WTC11 (cell line): ENCODE data around the gene SCNN1A. TPM values are rescaled to one million over a fixed set of nuclear protein-coding genes. Genes with fewer than 3 reads are reported as not detected.

Experiments
- ATAC-seq: fragments of 200-7000 bp; cut with Tn5 transposase; 2 replicates; pipeline ENCODE4 v1.10.0; 2021; ENCODE audit warnings: mild to moderate bottlenecking, moderate library complexity
- CTCF ChIA-PET: fragments of 300-600 bp; sonication (Branson Sonifier 250); formaldehyde crosslinking; loops from one replicate; lab custom pipeline; 2021; ENCODE audit warnings: antibody characterized with exemption; lab: Charles Lee
- POLR2A ChIA-PET: fragments of 350-600 bp; sonication (Branson Sonifier 250); formaldehyde crosslinking; loops from one replicate; lab custom pipeline; 2021; ENCODE audit warnings: antibody characterized with exemption; lab: Charles Lee
- DNase-seq: peaks from one replicate; pipeline ENCODE4 v3.0.0; 2021; ENCODE audit warnings: low spot score
- H3K27ac Mint-ChIP-seq: 2 replicates; pipeline ENCODE4 v1.8.0; 2021; ENCODE audit warnings: mixed read lengths
- H3K27me3 Mint-ChIP-seq: 2 replicates; pipeline ENCODE4 v1.8.0; 2021; ENCODE audit warnings: low read depth, mild to moderate bottlenecking, moderate library complexity, mixed read lengths
- H3K36me3 Mint-ChIP-seq: 2 replicates; pipeline ENCODE4 v1.8.0; 2021; ENCODE audit warnings: mixed read lengths
- H3K4me1 Mint-ChIP-seq: 2 replicates; pipeline ENCODE4 v1.8.0; 2022; ENCODE audit warnings: mixed read lengths
- H3K4me3 Mint-ChIP-seq: 2 replicates; pipeline ENCODE4 v1.8.0; 2021; ENCODE audit warnings: mild to moderate bottlenecking, moderate library complexity, mixed read lengths
- H3K9me3 Mint-ChIP-seq: 2 replicates; pipeline ENCODE4 v1.8.0; 2021; ENCODE audit warnings: mixed read lengths
- CBFB ChIP-seq: sonication (generic); formaldehyde crosslinking; IDR thresholded peaks from 2 replicates; pipeline ENCODE4 v1.8.1; 2022; ENCODE audit warnings: mild to moderate bottlenecking, low read depth, missing genetic modification reagents
- CREM ChIP-seq: sonication (generic); formaldehyde crosslinking; IDR thresholded peaks from 2 replicates; pipeline ENCODE4 v1.8.1; 2022; ENCODE audit warnings: mild to moderate bottlenecking, missing genetic modification reagents, moderate library complexity
- ELF4 ChIP-seq: sonication (generic); formaldehyde crosslinking; IDR thresholded peaks from 2 replicates; pipeline ENCODE4 v1.8.1; 2022; ENCODE audit warnings: low read depth, mild to moderate bottlenecking, moderate library complexity, missing genetic modification reagents
- NFYB ChIP-seq: sonication (generic); formaldehyde crosslinking; conservative IDR thresholded peaks from 2 replicates; pipeline ENCODE4 v1.8.0; 2022; ENCODE audit warnings: low read depth, missing genetic modification reagents
- NR2C2 ChIP-seq: sonication (generic); formaldehyde crosslinking; IDR thresholded peaks from 2 replicates; pipeline ENCODE4 v1.8.0; 2022; ENCODE audit warnings: mild to moderate bottlenecking, missing genetic modification reagents
- TEAD4 ChIP-seq: sonication (generic); formaldehyde crosslinking; IDR thresholded peaks from 2 replicates; pipeline ENCODE4 v1.8.0; 2022; ENCODE audit warnings: mild to moderate bottlenecking, missing genetic modification reagents
- ZNF416 ChIP-seq: fragments of 250-450 bp; sonication (Bioruptor Pico); IDR thresholded peaks from 2 replicates; pipeline ENCODE4 v1.9.0; 2021; ENCODE audit warnings: mild to moderate bottlenecking, inconsistent platforms
- total RNA-seq: library from RNA; stranded (reverse); gene quantifications from 3 replicates; pipeline ENCODE4 v1.2.3, GENCODE V29; 2021
- TF ChIP-seq, protein P1 (sequence below): sonication (generic); formaldehyde crosslinking; IDR thresholded peaks from 2 replicates; pipeline ENCODE4 v1.8.1; 2023; ENCODE audit warnings: mild to moderate bottlenecking, moderate library complexity, missing genetic modification reagents
- TF ChIP-seq, protein P2 (sequence below): sonication (generic); formaldehyde crosslinking; IDR thresholded peaks from 2 replicates; pipeline ENCODE4 v1.8.0; 2022; ENCODE audit warnings: mild to moderate bottlenecking, missing genetic modification reagents
- TF ChIP-seq, protein P3 (sequence below): sonication (generic); formaldehyde crosslinking; IDR thresholded peaks from 2 replicates; pipeline ENCODE4 v1.8.0; 2023; ENCODE audit warnings: missing genetic modification reagents, mild to moderate bottlenecking, borderline replicate concordance
- TF ChIP-seq, protein P4 (sequence below): fragments of 250-450 bp; sonication (Bioruptor Pico); IDR thresholded peaks from 2 replicates; pipeline ENCODE4 v1.8.0; 2021; ENCODE audit warnings: mild to moderate bottlenecking
- TF ChIP-seq, protein P5 (sequence below): sonication (generic); formaldehyde crosslinking; IDR thresholded peaks from 2 replicates; pipeline ENCODE4 v1.8.1; 2022; ENCODE audit warnings: low read depth, mild to moderate bottlenecking, moderate library complexity, missing genetic modification reagents, borderline replicate concordance
- TF ChIP-seq, protein P6 (sequence below): fragments of 250-450 bp; sonication (Bioruptor Pico); IDR thresholded peaks from 2 replicates; pipeline ENCODE4 v2.1.2; 2022; ENCODE audit warnings: mild to moderate bottlenecking, moderate library complexity
- TF ChIP-seq, protein P7 (sequence below): sonication (generic); formaldehyde crosslinking; IDR thresholded peaks from 2 replicates; pipeline ENCODE4 v1.8.1; 2022; ENCODE audit warnings: low read depth, missing genetic modification reagents, borderline replicate concordance

Gene SCNN1A
- total RNA-seq, 1 experiment from 2014 or later, result 100 TPM

DNA sequence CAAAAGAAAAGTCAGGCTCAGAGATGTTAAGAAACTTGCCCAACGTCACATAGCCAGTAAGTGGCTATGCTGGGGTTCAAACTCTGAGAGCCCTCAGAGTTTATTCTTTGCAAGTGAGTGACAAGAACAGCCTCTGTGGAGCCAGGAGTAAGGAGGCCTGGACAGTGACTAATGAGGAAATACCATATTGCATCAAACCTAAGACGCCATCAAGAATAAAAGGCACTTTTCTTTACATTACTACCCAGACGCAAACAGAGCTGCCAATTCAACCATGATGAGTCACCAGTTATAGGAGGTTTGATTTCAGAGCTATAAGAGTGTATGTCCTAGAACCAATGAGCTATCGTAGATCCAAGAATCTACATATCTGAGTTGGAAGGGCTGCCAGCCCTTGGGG lies 42.9 kb downstream of the SCNN1A start:
- CTCF ChIA-PET, result interaction anchor here (1.6 kb wide), 1 partner anchor 133 kb away, joined by 5 read pairs; no protein-coding TSS in a partner anchor
- H3K4me1 Mint-ChIP-seq, result peaks cover 28% of the 10 kb centered on the region
- TF ChIP-seq, protein P1, sequence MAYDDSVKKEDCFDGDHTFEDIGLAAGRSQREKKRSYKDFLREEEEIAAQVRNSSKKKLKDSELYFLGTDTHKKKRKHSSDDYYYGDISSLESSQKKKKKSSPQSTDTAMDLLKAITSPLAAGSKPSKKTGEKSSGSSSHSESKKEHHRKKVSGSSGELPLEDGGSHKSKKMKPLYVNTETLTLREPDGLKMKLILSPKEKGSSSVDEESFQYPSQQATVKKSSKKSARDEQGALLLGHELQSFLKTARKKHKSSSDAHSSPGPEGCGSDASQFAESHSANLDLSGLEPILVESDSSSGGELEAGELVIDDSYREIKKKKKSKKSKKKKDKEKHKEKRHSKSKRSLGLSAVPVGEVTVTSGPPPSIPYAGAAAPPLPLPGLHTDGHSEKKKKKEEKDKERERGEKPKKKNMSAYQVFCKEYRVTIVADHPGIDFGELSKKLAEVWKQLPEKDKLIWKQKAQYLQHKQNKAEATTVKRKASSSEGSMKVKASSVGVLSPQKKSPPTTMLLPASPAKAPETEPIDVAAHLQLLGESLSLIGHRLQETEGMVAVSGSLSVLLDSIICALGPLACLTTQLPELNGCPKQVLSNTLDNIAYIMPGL (CRISPR knock-in tag), result no peak
- TF ChIP-seq TEAD4 (CRISPR knock-in tag) (no peak), ELF4 (CRISPR knock-in tag) (no peak), ZNF416 (CRISPR knock-in tag) (no peak), CREM (CRISPR knock-in tag) (no peak), CBFB (CRISPR knock-in tag) (no peak), NR2C2 (CRISPR knock-in tag) (no peak), NFYB (CRISPR knock-in tag) (no peak)
- TF ChIP-seq, protein P2, sequence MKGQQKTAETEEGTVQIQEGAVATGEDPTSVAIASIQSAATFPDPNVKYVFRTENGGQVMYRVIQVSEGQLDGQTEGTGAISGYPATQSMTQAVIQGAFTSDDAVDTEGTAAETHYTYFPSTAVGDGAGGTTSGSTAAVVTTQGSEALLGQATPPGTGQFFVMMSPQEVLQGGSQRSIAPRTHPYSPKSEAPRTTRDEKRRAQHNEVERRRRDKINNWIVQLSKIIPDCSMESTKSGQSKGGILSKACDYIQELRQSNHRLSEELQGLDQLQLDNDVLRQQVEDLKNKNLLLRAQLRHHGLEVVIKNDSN (CRISPR knock-in tag), result no peak
- TF ChIP-seq, protein P3, sequence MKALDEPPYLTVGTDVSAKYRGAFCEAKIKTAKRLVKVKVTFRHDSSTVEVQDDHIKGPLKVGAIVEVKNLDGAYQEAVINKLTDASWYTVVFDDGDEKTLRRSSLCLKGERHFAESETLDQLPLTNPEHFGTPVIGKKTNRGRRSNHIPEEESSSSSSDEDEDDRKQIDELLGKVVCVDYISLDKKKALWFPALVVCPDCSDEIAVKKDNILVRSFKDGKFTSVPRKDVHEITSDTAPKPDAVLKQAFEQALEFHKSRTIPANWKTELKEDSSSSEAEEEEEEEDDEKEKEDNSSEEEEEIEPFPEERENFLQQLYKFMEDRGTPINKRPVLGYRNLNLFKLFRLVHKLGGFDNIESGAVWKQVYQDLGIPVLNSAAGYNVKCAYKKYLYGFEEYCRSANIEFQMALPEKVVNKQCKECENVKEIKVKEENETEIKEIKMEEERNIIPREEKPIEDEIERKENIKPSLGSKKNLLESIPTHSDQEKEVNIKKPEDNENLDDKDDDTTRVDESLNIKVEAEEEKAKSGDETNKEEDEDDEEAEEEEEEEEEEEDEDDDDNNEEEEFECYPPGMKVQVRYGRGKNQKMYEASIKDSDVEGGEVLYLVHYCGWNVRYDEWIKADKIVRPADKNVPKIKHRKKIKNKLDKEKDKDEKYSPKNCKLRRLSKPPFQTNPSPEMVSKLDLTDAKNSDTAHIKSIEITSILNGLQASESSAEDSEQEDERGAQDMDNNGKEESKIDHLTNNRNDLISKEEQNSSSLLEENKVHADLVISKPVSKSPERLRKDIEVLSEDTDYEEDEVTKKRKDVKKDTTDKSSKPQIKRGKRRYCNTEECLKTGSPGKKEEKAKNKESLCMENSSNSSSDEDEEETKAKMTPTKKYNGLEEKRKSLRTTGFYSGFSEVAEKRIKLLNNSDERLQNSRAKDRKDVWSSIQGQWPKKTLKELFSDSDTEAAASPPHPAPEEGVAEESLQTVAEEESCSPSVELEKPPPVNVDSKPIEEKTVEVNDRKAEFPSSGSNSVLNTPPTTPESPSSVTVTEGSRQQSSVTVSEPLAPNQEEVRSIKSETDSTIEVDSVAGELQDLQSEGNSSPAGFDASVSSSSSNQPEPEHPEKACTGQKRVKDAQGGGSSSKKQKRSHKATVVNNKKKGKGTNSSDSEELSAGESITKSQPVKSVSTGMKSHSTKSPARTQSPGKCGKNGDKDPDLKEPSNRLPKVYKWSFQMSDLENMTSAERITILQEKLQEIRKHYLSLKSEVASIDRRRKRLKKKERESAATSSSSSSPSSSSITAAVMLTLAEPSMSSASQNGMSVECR, result no peak
- TF ChIP-seq, protein P4, sequence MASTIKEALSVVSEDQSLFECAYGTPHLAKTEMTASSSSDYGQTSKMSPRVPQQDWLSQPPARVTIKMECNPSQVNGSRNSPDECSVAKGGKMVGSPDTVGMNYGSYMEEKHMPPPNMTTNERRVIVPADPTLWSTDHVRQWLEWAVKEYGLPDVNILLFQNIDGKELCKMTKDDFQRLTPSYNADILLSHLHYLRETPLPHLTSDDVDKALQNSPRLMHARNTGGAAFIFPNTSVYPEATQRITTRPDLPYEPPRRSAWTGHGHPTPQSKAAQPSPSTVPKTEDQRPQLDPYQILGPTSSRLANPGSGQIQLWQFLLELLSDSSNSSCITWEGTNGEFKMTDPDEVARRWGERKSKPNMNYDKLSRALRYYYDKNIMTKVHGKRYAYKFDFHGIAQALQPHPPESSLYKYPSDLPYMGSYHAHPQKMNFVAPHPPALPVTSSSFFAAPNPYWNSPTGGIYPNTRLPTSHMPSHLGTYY (CRISPR knock-in tag), result no peak
- TF ChIP-seq, protein P5, sequence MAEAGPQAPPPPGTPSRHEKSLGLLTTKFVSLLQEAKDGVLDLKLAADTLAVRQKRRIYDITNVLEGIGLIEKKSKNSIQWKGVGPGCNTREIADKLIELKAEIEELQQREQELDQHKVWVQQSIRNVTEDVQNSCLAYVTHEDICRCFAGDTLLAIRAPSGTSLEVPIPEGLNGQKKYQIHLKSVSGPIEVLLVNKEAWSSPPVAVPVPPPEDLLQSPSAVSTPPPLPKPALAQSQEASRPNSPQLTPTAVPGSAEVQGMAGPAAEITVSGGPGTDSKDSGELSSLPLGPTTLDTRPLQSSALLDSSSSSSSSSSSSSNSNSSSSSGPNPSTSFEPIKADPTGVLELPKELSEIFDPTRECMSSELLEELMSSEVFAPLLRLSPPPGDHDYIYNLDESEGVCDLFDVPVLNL (CRISPR knock-in tag), result no peak
- TF ChIP-seq, protein P6, sequence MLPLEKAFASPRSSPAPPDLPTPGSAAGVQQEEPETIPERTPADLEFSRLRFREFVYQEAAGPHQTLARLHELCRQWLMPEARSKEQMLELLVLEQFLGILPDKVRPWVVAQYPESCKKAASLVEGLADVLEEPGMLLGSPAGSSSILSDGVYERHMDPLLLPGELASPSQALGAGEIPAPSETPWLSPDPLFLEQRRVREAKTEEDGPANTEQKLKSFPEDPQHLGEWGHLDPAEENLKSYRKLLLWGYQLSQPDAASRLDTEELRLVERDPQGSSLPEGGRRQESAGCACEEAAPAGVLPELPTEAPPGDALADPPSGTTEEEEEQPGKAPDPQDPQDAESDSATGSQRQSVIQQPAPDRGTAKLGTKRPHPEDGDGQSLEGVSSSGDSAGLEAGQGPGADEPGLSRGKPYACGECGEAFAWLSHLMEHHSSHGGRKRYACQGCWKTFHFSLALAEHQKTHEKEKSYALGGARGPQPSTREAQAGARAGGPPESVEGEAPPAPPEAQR, result no peak
- TF ChIP-seq, protein P7, sequence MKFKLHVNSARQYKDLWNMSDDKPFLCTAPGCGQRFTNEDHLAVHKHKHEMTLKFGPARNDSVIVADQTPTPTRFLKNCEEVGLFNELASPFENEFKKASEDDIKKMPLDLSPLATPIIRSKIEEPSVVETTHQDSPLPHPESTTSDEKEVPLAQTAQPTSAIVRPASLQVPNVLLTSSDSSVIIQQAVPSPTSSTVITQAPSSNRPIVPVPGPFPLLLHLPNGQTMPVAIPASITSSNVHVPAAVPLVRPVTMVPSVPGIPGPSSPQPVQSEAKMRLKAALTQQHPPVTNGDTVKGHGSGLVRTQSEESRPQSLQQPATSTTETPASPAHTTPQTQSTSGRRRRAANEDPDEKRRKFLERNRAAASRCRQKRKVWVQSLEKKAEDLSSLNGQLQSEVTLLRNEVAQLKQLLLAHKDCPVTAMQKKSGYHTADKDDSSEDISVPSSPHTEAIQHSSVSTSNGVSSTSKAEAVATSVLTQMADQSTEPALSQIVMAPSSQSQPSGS (CRISPR knock-in tag), result no peak
- TF ChIP-seq, all 79 proteins: peak for 0
- Mint-ChIP-seq H3K9me3 (no peaks in the 10 kb centered on the region), H3K27ac (no peak overlapping the region; the same call in 1 of the 2 replicates), H3K4me3 (no peak overlapping the region), H3K27me3 (no peaks in the 10 kb centered on the region), H3K36me3 (peaks cover 49% of the 10 kb centered on the region)
- POLR2A ChIA-PET, result no interaction called here
- no peak for DNase-seq
- no peak for ATAC-seq
